ENCODE data around the gene TGFBR3.

- TF ChIP-seq ZNF691 (CRISPR knock-in tag; IDR thresholded peaks at IDR 0.05; ENCODE audit: borderline replicate concordance, low read depth) (no peak), MAX (IDR thresholded peaks at IDR 0.05) (no peak), PAX8 (CRISPR knock-in tag; IDR thresholded peaks at IDR 0.05; ENCODE audit: borderline replicate concordance) (no peak), ZNF430 (CRISPR knock-in tag; IDR thresholded peaks at IDR 0.05) (no peak)
These were observed 177.3 kb downstream of the TGFBR3 start for GRCh38 chr1:91708691-91709090.
